Gastroesophageal sphincter (tissue), 4 donors: ENCODE measurements around the gene ARHGDIB. TPM values are rescaled to one million over a fixed set of nuclear protein-coding genes. Genes with fewer than 3 reads are reported as not detected.

Experiments
- ATAC-seq: fragments of 150-250 bp; one replicate; pipeline ENCODE4 v1.9.1; 2016; ENCODE audit warnings: mild to moderate bottlenecking, moderate library complexity
- H3K27ac ChIP-seq, 4 donors: fragments of 200-600 bp; sonication (generic) in 3 of 4; 1 replicate in 3 of 4; 2 replicates in 1 of 4; pipeline ENCODE4 v1.5.1; 2016 to 2019
- H3K27me3 ChIP-seq: fragments of 200-600 bp; sonication (generic); one replicate; pipeline ENCODE4 v1.5.1; 2019
- H3K36me3 ChIP-seq, 2 donors: fragments of 200-600 bp; sonication (generic); one replicate each; pipeline ENCODE4 v1.5.1; 2019; ENCODE audit warnings: control low read depth in 1 of 2
- H3K4me1 ChIP-seq, 3 donors: fragments of 200-600 bp; sonication (generic); 1 replicate in 2 of 3; 2 replicates in 1 of 3; pipeline ENCODE4 v1.5.1; 2016 to 2019; ENCODE audit warnings: control low read depth in 2 of 3
- H3K4me3 ChIP-seq, 2 donors: fragments of 200-600 bp; sonication (generic); one replicate each; pipeline ENCODE4 v1.5.1; 2019; ENCODE audit warnings: mild to moderate bottlenecking in 1 of 2, moderate library complexity in 1 of 2
- H3K9me3 ChIP-seq, 3 donors: fragments of 200-600 bp; sonication (generic); one replicate each; pipeline ENCODE4 v1.5.1; 2017 to 2019; ENCODE audit warnings: control low read depth in 2 of 3
- EP300 ChIP-seq: sonication (generic); formaldehyde crosslinking; IDR thresholded peaks from one replicate; pipeline ENCODE4 v1.6.1; 2017; ENCODE audit warnings: antibody characterized with exemption, mild to moderate bottlenecking
- POLR2A ChIP-seq, 2 donors: fragments of 450-650 bp; IDR thresholded peaks; one replicate each; pipeline ENCODE4 v1.6.1; 2017; ENCODE audit warnings: antibody characterized with exemption in 2 of 2, mild to moderate bottlenecking in 2 of 2, moderate library complexity in 1 of 2
- POLR2AphosphoS5 ChIP-seq: sonication (generic); formaldehyde crosslinking; IDR thresholded peaks from one replicate; pipeline ENCODE4 v1.6.1; 2017; ENCODE audit warnings: antibody characterized with exemption
- WGBS, 2 donors: methylation state at CpG; one replicate each; pipeline ENCODE4 v1.1.5; 2018; ENCODE audit warnings: low coverage in 1 of 2; 5-methylcytosine and 5-hydroxymethylcytosine counted together
- total RNA-seq, 4 donors: library from RNA; depleted of rRNA; stranded (reverse); fragments of >200 nt; gene quantifications; one replicate each; pipeline ENCODE4 v1.1.0, GENCODE V29; 2016
- TF ChIP-seq, protein P1 (sequence below), 4 experiments: fragments of 200-600 bp in 2 of 4; fragments of 450-650 bp in 2 of 4; sonication (generic) in 1 of 4; IDR thresholded peaks; one replicate each; pipeline ENCODE4 v1.5.1; 2017 to 2019; ENCODE audit warnings: antibody characterized with exemption in 4 of 4, mild to moderate bottlenecking in 2 of 4, moderate library complexity in 2 of 4

Gene ARHGDIB
- total RNA-seq, 4 donors from 2014 or later, result 22.4 to 108 (median 74.2) TPM

DNA sequence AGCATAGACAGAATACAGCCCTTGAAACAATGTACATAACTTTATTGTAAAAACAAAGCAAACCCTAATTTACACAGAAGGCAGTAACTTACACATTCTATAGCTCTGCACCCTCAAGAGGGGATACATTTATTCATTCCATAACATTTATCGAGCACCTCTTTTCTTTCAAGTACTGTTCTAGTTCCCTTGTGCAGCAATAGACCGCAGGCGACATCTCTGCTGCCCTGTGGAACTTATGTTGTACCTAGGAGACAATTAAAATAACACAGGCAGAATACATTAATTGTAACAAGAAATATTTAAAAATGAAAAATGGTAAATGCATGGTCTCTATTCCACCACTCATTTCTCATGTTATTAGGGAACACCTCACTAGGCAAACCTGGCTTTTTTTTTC lies 1.4 kb upstream of the ARHGDIB start:
- no peak for ATAC-seq
- Histone ChIP-seq H3K27ac (peak overlapping the region in 1 of 4 donors; percentile 75), H3K4me1 (peaks cover 0 to 12% (median 0%) of the 10 kb centered on the region in 3 donors), H3K27me3 (no peaks in the 10 kb centered on the region), H3K36me3 (no peaks in the 10 kb centered on the region), H3K9me3 (no peaks in the 10 kb centered on the region), H3K4me3 (no peak overlapping the region)
- TF ChIP-seq POLR2A (IDR thresholded peaks at IDR 0.05), result no peak
- TF ChIP-seq, protein P1, sequence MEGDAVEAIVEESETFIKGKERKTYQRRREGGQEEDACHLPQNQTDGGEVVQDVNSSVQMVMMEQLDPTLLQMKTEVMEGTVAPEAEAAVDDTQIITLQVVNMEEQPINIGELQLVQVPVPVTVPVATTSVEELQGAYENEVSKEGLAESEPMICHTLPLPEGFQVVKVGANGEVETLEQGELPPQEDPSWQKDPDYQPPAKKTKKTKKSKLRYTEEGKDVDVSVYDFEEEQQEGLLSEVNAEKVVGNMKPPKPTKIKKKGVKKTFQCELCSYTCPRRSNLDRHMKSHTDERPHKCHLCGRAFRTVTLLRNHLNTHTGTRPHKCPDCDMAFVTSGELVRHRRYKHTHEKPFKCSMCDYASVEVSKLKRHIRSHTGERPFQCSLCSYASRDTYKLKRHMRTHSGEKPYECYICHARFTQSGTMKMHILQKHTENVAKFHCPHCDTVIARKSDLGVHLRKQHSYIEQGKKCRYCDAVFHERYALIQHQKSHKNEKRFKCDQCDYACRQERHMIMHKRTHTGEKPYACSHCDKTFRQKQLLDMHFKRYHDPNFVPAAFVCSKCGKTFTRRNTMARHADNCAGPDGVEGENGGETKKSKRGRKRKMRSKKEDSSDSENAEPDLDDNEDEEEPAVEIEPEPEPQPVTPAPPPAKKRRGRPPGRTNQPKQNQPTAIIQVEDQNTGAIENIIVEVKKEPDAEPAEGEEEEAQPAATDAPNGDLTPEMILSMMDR (IDR thresholded peaks at IDR 0.05), result no peak
- no peak for TF ChIP-seq EP300
- no peak for TF ChIP-seq POLR2AphosphoS5
- 96 to 100% methylated on average over 1 to 3 of the region's 3 CpGs for WGBS, 2 donors

DNA sequence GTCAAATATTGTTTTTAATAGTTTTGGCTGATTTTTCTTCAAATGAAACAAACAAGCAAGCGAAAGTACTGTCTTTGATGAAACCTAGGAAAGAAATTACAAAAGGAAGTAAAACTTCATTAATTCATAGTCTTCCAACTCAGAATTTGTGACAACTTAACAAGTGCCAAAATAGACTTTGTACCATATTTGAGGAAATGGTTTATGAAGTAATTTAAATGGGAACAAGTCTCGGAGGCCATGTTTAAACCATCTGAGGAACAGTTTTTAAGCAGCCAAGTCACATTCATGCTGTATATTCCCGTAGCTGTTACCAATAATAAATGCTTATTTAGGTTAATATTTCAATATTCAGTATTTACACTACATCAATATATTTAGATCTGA lies 745 bp upstream of the ARHGDIB start:
- no peaks in the 10 kb centered on the region for H3K9me3 ChIP-seq
- H3K27me3 ChIP-seq, result no peaks in the 10 kb centered on the region
- peak overlapping the region in 1 of 2 donors; percentile 42 for H3K4me3 ChIP-seq
- H3K27ac ChIP-seq, result peak overlapping the region; percentile 43 to 77 (median 70)
- 87 to 95% methylated on average over 3 of the region's 3 CpGs for WGBS, 2 donors
- peaks cover 0 to 19% (median 1%) of the 10 kb centered on the region in 3 donors for H3K4me1 ChIP-seq
- no peak for ATAC-seq
- TF ChIP-seq, protein P1 (IDR thresholded peaks at IDR 0.05), result no peak
- TF ChIP-seq POLR2A (IDR thresholded peaks at IDR 0.05) (no peak), POLR2AphosphoS5 (no peak), EP300 (no peak)
- no peaks in the 10 kb centered on the region for H3K36me3 ChIP-seq

DNA sequence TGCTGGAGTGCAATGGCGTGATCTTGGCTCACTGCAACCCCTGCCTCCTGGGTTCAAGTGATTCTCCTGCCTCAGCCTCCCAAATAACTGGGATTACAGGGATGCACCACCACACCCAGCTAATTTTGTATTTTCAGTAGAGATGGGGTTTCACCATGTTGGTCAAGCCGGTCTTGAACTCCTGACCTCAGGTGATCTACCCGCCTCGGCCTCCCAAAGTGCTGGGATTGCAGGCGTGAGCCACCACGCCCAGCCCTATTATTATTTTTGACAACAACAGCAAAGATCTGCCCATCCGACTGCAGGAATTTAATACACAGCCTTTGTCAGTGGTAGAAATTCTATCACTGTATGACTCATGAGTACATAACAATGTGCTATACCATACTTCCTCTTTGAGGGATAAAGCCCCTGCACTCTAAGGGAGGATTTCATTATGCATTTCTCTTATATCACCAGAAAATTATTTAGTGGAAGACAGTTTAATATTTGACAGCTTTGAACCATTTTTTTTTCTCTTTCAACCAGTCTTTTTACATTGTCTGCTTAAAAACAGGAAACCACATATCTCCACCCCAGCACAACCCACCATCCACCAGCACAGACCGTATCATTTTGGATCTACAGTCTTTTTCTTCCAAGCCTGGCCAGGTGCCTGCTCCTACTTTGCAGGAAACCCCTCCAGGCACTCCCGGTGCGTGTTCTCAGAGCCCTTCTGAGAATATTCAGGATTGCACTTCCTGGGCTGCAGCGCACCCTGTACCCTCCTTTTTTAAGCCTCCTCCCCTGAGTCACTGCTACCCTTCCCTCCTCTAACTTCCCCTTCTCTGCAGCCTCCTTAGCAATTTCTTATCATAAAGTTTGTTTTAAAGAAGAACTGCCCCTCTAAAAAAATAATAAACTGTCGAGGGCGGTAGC lies 594 bp downstream of the ARHGDIB start:
- Histone ChIP-seq H3K4me1 (peaks cover 0 to 31% (median 3%) of the 10 kb centered on the region in 3 donors), H3K9me3 (no peaks in the 10 kb centered on the region), H3K27me3 (no peaks in the 10 kb centered on the region), H3K36me3 (no peaks in the 10 kb centered on the region), H3K4me3 (peak overlapping the region; percentile 31 to 42), H3K27ac (peak overlapping the region in 3 of 4 donors; percentile 64 to 77 (median 75))
- WGBS, 2 donors, result 55 to 67% methylated on average over 5 to 13 of the region's 13 CpGs
- no peak for TF ChIP-seq POLR2AphosphoS5
- no peak for TF ChIP-seq EP300
- TF ChIP-seq POLR2A (IDR thresholded peaks at IDR 0.05), result no peak
- peak; percentile 48 for ATAC-seq

DNA sequence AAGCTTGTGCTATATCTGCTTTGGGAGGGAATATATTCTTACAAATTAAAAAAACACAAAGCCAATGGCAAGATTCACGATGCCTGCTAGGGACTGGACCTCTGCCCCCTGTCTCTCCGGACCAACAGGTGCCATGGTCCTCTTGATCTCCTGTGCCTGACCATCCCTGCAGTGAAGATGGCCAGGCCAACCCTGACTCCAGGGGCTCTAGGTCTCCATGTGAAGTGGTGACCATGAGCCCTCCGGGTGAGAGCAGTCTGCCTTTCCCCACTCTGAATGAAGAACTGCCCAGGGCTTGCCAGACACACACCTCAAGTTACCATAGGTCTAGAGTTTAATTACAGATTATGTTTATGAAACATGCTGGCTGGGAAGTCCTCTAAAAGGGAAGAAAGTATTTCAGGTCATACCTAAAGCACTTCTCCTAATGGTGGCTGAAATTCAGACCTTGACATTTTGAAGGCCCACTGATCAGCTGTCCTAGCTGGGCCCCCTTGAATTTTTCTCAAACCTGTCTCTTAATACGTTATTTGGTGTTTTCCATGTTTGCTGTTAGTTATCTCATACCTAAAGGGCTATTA lies 1.4 kb downstream of the ARHGDIB start:
- Histone ChIP-seq H3K27ac (peak overlapping the region in 3 of 4 donors; percentile 64 to 77 (median 75)), H3K4me3 (peak overlapping the region in 1 of 2 donors; percentile 42), H3K36me3 (no peaks in the 10 kb centered on the region), H3K4me1 (peaks cover 0 to 31% (median 3%) of the 10 kb centered on the region in 3 donors), H3K9me3 (no peaks in the 10 kb centered on the region), H3K27me3 (no peaks in the 10 kb centered on the region)
- WGBS, 2 donors, result 75 to 76% methylated on average over 3 of the region's 4 CpGs
- TF ChIP-seq POLR2AphosphoS5, result no peak
- TF ChIP-seq POLR2A (IDR thresholded peaks at IDR 0.05), result no peak
- TF ChIP-seq, protein P1 (IDR thresholded peaks at IDR 0.05), result no peak
- no peak for TF ChIP-seq EP300
- ATAC-seq, result no peak

DNA sequence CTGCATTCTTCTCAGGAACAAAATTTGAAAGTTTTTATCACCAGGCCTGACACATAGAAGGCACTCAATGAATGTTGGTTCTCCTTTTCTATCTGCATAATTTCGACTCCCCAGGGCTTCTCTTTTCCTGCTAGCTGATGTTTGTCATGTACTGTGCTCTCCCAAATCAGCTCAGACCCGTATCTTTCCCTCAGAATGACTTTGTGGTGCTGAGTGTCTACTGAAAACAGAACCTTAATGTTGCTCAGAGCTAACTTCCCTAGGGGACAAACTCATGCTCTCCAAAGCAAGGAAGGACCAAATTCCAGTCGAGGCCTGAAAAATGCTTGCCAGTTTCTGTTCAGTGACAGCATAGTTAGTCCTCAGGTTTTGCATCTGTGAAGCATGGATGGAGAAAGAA lies 1.9 kb downstream of the ARHGDIB start:
- H3K4me3 ChIP-seq, result peak overlapping the region in 1 of 2 donors; percentile 42
- peak overlapping the region in 3 of 4 donors; percentile 64 to 77 (median 75) for H3K27ac ChIP-seq
- no peaks in the 10 kb centered on the region for H3K27me3 ChIP-seq
- peaks cover 0 to 33% (median 3%) of the 10 kb centered on the region in 3 donors for H3K4me1 ChIP-seq
- no peak for ATAC-seq
- TF ChIP-seq POLR2AphosphoS5 (no peak), EP300 (no peak), POLR2A (IDR thresholded peaks at IDR 0.05) (no peak)
- TF ChIP-seq, protein P1 (IDR thresholded peaks at IDR 0.05), result no peak
- no peaks in the 10 kb centered on the region for H3K36me3 ChIP-seq
- WGBS, 2 donors, result 39 to 64% methylated on average over 3 of the region's 3 CpGs
- no peaks in the 10 kb centered on the region for H3K9me3 ChIP-seq
